ENCODE measurements around the gene CCDC90B.
"Not testable (repeated sequence)": the region's sequence is repeated elsewhere in the genome, so short reads cannot be mapped to it uniquely, and the experiment has no call there.

The CCDC90B gene

GRCh38 chr11:83285771-83286528 is at the start of gene CCDC90B:
Gene CCDC90B (minus strand): TSS chr11:83286367. CDS start chr11:83285972, 395 bp downstream.
- peak; percentile 90 for DNase-seq (ENCODE audit: low read depth)

GRCh38 chr11:83335446-83336070 is 49.4 kb upstream of the CCDC90B start:
- DNase-seq (ENCODE audit: low read depth): no peak

GRCh38 chr11:83330303-83330702 is 44.1 kb upstream of the CCDC90B start:
- no peak for DNase-seq (ENCODE audit: low read depth)

DNA sequence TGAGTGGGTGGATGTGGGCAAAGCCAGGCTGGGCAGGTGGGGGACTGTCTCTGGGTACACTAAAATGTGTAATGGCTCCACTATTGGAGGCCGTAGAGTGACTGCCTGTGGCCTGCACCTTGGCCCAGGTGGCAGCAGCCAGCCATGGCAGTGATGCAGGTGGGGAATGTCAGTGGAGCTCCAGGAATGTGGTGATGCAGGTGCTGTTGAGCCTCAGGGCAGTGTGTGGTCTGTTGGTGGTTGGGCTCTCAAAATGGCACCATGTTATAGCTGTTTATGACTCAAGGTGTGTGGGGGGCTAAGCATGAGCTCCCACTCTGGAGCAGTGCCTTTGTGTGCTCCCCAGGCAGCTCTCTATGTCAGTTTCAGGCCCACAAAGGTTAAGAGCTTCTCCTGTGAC is 40.2 kb upstream of the CCDC90B start:
- DNase-seq (ENCODE audit: low read depth): no peak

DNA sequence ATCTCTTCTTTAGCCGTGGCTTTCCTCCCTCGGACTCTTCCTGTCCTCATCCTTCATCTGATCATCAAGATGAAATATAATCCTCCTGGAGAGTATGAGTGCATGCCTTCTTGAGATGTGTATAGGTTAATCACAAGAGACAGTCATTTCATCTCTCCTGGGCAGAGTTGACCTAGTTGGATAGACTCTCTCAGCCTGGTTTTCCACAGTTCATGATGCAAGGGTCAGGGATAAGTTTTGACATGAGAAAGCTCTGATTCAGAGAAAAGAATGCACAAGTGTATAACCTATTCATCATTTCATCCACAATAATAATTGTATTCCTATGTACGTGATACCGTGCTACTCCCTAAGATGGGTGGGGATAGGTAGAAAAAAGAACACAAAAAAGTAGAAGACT is 33.2 kb upstream of the CCDC90B start:
- DNase-seq (ENCODE audit: low read depth): no peak

DNA sequence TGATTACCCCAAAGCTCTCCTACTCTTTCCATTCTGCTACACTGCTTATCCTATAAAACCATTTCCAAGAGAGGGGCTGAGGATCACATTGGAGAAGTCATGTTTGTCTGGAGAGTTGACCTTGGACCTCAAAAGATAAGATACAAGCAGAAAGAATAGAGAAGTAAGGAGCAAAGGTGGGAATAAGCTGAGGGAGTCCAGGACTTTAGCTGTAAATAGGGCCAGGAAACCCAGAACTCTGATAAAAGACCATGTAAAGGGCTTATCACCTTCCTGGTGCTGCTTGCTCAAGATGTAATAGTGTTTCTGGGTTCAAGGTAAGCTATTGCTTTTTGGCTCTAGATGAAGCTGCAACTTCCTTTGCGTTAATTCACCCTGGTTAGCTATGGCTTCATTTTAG is 32.8 kb upstream of the CCDC90B start:
- no peak for DNase-seq (ENCODE audit: low read depth)

DNA sequence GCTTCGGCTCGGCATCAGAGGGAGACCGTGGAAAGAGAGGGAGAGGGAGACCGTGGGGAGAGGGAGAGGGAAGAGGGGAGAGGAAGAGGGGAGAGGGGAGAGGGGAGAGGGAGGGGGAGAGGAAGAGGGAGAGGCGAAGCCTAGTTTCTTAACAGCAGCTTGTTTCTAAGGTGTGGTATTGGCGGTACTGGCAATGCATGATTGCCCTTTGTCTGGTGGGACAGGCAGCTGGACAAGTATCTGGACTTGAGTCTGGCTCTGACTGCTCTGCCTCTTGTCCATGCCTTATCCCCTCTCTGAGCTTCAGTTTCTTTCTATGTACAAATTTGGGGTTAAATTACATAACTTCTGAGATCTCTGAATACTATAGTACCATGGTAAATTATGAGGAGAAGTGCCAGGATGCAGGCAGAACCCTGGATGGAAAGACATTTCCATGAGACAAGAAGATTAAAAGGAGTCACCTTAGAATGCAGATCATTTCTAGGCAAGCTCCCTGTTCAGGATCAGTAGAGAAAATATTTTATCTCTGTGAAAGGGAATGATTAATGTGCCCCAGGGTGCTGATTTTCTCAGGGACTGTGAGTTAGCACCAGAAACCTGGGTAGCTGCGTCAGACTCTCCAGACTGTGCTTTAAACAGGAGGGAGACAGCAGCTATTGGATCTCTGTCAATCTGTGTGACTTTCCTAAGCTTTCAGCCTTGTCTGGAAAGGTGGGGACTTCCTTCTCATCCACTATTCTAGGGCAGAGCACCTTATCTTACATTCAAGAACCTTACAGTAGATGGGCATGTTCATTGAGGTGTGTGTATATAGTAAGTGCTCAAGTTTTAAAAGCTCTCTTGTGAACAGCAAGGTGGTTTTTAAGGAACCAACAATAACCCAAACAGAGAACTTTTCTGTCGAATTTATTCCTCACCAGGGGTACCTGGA is 31.9 kb upstream of the CCDC90B start:
- DNase-seq (ENCODE audit: low read depth): no peak

GRCh38 chr11:83316897-83317268 is 30.7 kb upstream of the CCDC90B start:
- not testable (repeated sequence) for DNase-seq (ENCODE audit: low read depth)

- not testable (repeated sequence) for DNase-seq (ENCODE audit: low read depth)
These were observed 30.2 kb upstream of the CCDC90B start for GRCh38 chr11:83316143-83316896.

GRCh38 chr11:83312430-83312829 is 26.3 kb upstream of the CCDC90B start:
- no peak for DNase-seq (ENCODE audit: low read depth)

DNA sequence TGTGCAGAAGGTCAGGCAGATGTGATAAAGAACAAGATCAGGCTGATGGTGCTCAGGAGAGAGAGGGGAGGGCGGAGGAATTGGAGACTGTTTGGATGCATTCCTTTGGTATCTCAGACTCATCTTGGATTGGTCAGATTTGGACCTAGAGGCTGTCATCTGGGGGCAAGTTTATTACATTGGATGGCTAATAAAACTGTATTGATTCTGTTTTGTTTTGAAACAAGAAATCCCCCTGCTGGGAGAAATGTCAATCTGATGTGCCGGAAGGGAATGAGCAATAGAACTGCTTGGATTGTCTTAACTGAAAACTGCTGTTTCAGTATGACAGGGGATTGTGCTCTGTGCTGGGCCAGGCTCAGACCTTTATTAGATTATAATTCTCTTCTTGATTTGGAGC is 25.5 kb upstream of the CCDC90B start:
- DNase-seq (ENCODE audit: low read depth): no peak

DNA sequence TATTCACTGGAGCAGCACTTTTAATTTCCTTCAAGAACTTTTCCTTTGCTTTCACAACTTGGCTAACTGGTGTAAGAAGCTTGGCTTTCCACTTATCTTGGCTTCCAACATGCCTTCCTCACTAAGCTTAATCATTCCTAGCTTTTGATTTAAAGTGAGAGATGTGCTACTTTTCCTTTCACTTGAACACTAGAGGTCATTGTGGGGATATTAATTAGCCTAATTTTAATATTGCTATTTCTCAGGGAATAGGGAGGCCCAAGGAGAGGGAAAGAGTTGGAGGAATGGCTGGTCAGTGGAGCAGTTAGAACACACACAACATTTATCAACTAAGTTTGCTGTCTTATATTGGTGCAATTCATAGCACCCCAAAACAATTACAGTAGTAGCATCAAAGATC is 24.6 kb upstream of the CCDC90B start:
- DNase-seq (ENCODE audit: low read depth): no peak

DNA sequence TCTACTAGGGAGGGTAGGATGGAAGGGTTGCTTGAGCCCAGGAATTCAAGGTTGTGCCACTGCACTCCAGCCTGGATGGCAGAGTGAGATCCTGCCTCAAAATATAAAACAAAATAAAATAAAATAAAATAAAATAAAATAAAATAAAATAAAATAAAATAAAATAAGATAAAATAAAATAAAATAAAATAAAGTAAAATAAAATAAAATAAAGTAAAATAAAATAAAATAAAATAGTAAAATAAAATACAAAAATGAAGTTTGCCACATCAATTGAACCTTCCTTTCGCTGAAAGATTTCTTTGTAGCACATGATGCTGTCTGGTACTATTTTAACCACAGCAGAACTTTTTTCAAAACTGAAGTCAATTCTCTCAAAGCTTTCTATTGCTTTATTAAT is 22.4 kb upstream of the CCDC90B start:
- not testable (repeated sequence) for DNase-seq (ENCODE audit: low read depth)

DNA sequence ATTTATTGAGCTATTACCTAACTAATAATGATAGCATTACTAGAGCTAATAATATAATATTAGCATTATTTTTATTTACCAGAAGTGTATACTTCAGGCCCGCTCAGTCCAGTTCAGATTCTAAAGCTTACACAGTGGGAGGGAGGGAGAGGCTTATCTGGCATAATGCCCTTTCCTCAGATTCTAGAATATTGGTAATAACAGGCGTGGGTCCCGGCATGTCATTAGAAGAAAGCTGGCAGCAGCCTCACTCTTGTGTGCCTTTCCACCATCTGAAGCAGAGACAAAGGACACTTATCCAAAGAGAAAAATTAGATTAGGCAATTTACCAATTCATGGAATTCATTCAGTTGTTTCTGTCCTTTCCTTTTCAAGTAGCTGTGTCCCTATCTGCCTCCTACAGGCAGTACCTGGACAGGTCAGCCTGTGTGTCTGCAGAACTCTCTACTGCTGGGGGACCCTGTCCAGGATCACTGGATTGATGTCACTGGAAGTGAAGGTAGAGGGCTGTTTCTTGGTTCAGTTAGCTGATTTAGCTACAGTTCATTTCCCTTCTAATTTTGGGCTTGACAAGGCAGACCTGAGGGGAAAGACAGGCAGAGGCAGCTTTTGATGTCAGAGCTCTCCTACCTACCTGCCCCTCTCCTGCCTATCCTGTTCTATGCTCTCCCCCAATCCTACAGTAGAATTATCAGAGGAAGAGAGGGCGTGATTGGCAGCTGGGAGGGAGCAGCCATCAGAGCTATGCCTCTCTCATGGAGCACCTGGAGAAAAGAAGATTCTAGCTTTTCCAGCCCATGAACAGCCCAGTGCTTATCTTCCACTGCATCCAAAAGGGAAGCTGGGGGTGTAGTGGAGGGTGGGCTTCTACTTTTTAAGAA is 20.3 kb upstream of the CCDC90B start:
- DNase-seq (ENCODE audit: low read depth): no peak

GRCh38 chr11:83303316-83303715 is 17.1 kb upstream of the CCDC90B start:
- DNase-seq (ENCODE audit: low read depth): no peak

- no peak for DNase-seq (ENCODE audit: low read depth)
These were observed 16.0 kb upstream of the CCDC90B start for GRCh38 chr11:83302151-83302550.

- no peak for DNase-seq (ENCODE audit: low read depth)
These were observed 13.5 kb upstream of the CCDC90B start for GRCh38 chr11:83299681-83300080.

- DNase-seq (ENCODE audit: low read depth): no peak
These were observed 8.0 kb upstream of the CCDC90B start for GRCh38 chr11:83294208-83294607.

- DNase-seq (ENCODE audit: low read depth): no peak
These were observed 7.2 kb upstream of the CCDC90B start for GRCh38 chr11:83293457-83293774.

DNA sequence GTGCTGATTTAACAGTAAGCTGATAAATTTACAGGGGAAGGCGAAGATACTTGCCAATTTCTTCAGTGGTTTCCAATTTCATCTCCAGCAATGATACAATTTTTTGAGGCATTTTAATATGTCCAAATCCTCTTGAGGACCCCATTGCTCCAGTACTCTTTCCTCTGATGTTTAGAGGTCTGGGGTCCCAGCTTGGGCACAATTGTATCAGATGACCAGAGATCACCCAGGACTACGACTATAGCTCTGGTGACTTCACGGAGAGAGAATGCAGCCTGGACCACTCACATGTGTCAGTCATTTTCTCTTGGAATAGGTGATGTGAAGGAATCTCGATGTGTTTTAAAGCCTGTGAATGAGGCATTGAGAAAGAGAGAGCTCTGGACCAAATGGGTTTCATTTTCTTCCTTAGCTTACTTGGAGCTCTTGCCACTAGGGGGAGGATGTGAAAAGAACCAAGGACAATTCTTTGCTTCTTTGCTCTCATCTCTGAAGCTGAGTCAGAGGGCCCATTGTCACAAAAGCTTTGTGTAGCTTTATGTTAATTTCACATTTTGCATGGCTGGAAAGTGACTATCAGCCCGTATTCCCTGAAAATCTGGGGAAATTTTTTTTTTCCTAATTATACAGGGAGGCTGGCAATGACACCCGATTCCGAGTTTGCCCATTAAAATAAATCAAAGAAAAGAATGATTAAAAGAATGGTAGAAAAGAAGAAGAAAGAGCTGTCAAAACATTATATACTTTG is 6.7 kb upstream of the CCDC90B start:
- DNase-seq (ENCODE audit: low read depth): peak; percentile 10
